RWPE2 (cell line): Measurements from ENCODE around the gene TRPC1.

Experiments used
- ATAC-seq: fragments of 200-7000 bp; cut with Tn5 transposase; 3 replicates; pipeline ENCODE4 v1.9.1; 2021; ENCODE audit warnings: low read depth
- DNase-seq: peaks from one replicate; pipeline ENCODE4 v3.0.0-alpha.2; 2020; ENCODE audit warnings: low spot score
- H3K27ac ChIP-seq: fragments of 450-650 bp; 2 replicates; pipeline ENCODE4 v1.5.1; 2017; ENCODE audit warnings: mild to moderate bottlenecking; ENCODE audit not compliant: poor library complexity, severe bottlenecking
- H3K27me3 ChIP-seq: fragments of 250-450 bp; sonication (Bioruptor Pico); 2 replicates; pipeline ENCODE4 v1.5.1; 2021; ENCODE audit warnings: mild to moderate bottlenecking, moderate library complexity; ENCODE audit not compliant: insufficient read depth, poor library complexity, severe bottlenecking
- H3K36me3 ChIP-seq: fragments of 250-450 bp; sonication (Bioruptor Pico); 2 replicates; pipeline ENCODE4 v1.5.1; 2020; ENCODE audit warnings: low read depth, mild to moderate bottlenecking, moderate library complexity
- H3K4me1 ChIP-seq: fragments of 250-450 bp; sonication (Bioruptor Pico); 2 replicates; pipeline ENCODE4 v1.5.1; 2021; ENCODE audit warnings: mild to moderate bottlenecking, moderate library complexity; ENCODE audit not compliant: insufficient read depth, poor library complexity, severe bottlenecking
- H3K4me3 ChIP-seq: fragments of 250-450 bp; sonication (Bioruptor Pico); 2 replicates; pipeline ENCODE4 v1.5.1; 2021; ENCODE audit warnings: mild to moderate bottlenecking, moderate library complexity; ENCODE audit not compliant: severe bottlenecking
- H3K9me3 ChIP-seq: fragments of 250-450 bp; sonication (Bioruptor Pico); 2 replicates; pipeline ENCODE4 v1.5.1; 2021; ENCODE audit warnings: mild to moderate bottlenecking, moderate library complexity; ENCODE audit not compliant: severe bottlenecking
- CTCF ChIP-seq: fragments of 450-650 bp; IDR thresholded peaks from one replicate; pipeline ENCODE4 v1.5.1; 2017; ENCODE audit warnings: mild to moderate bottlenecking, moderate library complexity; ENCODE audit not compliant: poor library complexity, severe bottlenecking

Gene TRPC1

GRCh38 chr3:142785996-142786395 lies 62.2 kb downstream of the TRPC1 start:
- ATAC-seq (no peak), DNase-seq (no peak)
- Histone ChIP-seq H3K27me3 (no peaks in the 10 kb centered on the region), H3K9me3 (no peaks in the 10 kb centered on the region), H3K4me3 (no peak overlapping the region), H3K4me1 (no peaks in the 10 kb centered on the region), H3K27ac (no peak overlapping the region), H3K36me3 (peaks cover 3% of the 10 kb centered on the region)
- TF ChIP-seq CTCF, result no peak

- Histone ChIP-seq H3K9me3 (no peaks in the 10 kb centered on the region), H3K4me3 (no peak overlapping the region), H3K4me1 (no peaks in the 10 kb centered on the region), H3K27ac (no peak overlapping the region), H3K36me3 (peaks cover 3% of the 10 kb centered on the region), H3K27me3 (no peaks in the 10 kb centered on the region)
- TF ChIP-seq CTCF, result no peak
- no peak for DNase-seq
- ATAC-seq, result no peak
Observed at GRCh38 chr3:142787719-142788118, 63.9 kb downstream of the TRPC1 start.

- TF ChIP-seq CTCF, result no peak
- H3K4me3 ChIP-seq, result no peak overlapping the region
- no peaks in the 10 kb centered on the region for H3K36me3 ChIP-seq
- H3K9me3 ChIP-seq, result no peaks in the 10 kb centered on the region
- DNase-seq (no peak), ATAC-seq (no peak)
- H3K4me1 ChIP-seq, result no peaks in the 10 kb centered on the region
- H3K27ac ChIP-seq, result no peak overlapping the region
- H3K27me3 ChIP-seq, result no peaks in the 10 kb centered on the region
Observed at GRCh38 chr3:142794508-142794907, 70.7 kb downstream of the TRPC1 start.

- TF ChIP-seq CTCF, result no peak
- H3K9me3 ChIP-seq, result no peaks in the 10 kb centered on the region
- H3K27ac ChIP-seq, result no peak overlapping the region
- DNase-seq, result no peak
- no peak for ATAC-seq
- no peak overlapping the region for H3K4me3 ChIP-seq
- H3K36me3 ChIP-seq, result no peaks in the 10 kb centered on the region
- no peaks in the 10 kb centered on the region for H3K4me1 ChIP-seq
- H3K27me3 ChIP-seq, result no peaks in the 10 kb centered on the region
Observed at GRCh38 chr3:142795332-142795731, 71.5 kb downstream of the TRPC1 start.

GRCh38 chr3:142796823-142797222 lies 73.0 kb downstream of the TRPC1 start:
- H3K4me1 ChIP-seq, result no peaks in the 10 kb centered on the region
- H3K27ac ChIP-seq, result no peak overlapping the region
- ATAC-seq (no peak), DNase-seq (no peak)
- no peak overlapping the region for H3K4me3 ChIP-seq
- no peaks in the 10 kb centered on the region for H3K27me3 ChIP-seq
- H3K36me3 ChIP-seq, result no peaks in the 10 kb centered on the region
- H3K9me3 ChIP-seq, result no peaks in the 10 kb centered on the region
- TF ChIP-seq CTCF, result no peak
